Measurements from ENCODE around the gene CGNL1.

CGNL1 gene, protein sequence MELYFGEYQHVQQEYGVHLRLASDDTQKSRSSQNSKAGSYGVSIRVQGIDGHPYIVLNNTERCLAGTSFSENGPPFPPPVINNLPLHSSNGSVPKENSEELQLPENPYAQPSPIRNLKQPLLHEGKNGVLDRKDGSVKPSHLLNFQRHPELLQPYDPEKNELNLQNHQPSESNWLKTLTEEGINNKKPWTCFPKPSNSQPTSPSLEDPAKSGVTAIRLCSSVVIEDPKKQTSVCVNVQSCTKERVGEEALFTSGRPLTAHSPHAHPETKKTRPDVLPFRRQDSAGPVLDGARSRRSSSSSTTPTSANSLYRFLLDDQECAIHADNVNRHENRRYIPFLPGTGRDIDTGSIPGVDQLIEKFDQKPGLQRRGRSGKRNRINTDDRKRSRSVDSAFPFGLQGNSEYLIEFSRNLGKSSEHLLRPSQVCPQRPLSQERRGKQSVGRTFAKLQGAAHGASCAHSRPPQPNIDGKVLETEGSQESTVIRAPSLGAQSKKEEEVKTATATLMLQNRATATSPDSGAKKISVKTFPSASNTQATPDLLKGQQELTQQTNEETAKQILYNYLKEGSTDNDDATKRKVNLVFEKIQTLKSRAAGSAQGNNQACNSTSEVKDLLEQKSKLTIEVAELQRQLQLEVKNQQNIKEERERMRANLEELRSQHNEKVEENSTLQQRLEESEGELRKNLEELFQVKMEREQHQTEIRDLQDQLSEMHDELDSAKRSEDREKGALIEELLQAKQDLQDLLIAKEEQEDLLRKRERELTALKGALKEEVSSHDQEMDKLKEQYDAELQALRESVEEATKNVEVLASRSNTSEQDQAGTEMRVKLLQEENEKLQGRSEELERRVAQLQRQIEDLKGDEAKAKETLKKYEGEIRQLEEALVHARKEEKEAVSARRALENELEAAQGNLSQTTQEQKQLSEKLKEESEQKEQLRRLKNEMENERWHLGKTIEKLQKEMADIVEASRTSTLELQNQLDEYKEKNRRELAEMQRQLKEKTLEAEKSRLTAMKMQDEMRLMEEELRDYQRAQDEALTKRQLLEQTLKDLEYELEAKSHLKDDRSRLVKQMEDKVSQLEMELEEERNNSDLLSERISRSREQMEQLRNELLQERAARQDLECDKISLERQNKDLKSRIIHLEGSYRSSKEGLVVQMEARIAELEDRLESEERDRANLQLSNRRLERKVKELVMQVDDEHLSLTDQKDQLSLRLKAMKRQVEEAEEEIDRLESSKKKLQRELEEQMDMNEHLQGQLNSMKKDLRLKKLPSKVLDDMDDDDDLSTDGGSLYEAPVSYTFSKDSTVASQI

DNA sequence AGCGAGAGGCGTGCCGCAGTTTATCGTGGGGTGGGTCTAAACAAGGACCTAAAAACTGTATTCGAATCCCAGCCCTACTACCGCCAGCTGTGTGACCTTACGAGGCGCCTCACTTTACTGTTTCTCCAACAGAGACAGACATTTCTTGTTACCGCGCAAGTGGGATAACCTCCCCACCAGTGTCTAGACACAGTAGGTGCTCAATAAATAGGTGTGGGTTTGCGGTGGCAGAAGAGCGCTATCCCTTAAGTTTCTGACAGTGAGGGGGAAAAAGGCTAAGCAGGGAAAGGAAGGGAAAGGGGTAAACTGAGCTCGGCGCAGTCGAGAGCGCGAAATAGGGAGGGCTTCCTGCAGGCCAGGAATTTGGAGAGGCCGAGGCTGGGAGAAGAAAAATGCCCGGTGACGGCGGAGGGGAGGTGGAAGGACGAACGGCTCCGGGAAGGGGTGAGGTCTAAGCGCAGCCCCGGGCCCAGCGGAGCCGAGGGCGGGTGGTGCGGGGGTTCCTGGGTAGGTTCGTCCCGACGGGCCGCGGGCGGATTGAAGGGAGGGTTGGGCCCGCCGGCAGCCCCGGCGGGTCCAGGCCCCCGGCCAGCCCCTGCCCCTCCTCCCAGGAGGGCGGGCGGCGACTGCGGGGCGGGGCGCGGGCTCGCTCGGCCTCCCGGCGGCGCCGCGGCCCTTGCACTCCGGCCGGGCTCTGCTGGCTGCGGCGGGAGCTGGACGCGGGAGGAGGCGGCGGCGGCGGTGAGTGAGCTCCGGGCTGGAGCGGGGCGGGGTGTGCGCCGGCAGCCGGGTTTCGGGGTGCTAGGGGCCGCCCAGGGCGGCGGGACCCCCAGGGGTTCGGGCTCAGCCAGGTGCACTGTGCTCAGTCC lies at the start of gene CGNL1:
CGNL1 (plus strand) TSS at position 679 of the 869 bp plus-strand sequence. CDS start 61,495 bp downstream, outside the sequence.
- peak; percentile 88 for DNase-seq (ENCODE audit: low spot score)

DNA sequence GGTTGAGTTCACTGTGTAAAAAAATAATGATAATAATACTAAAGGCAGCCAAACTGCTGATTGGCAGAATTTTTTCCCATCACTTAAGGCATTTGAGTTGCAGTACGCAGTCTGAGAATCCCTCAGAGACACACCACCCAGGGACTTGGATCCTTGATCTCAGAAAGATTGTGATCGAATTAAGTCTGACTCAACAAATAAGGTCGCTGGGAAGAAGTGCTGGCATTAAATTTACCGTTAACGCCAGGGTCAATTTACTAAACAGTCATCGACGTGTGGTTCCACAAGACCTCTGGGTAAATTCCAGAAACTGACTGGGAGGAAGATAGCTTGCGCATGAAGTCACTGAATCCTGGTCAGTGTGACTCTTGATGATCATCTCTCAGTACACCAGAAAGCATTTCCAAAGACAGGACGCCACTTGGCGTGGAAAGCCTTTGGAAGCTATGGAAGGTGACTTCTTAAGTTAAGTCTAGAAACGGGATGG lies 48.3 kb upstream of the CGNL1 start:
- peak; percentile 76 for DNase-seq (ENCODE audit: low spot score)

DNA sequence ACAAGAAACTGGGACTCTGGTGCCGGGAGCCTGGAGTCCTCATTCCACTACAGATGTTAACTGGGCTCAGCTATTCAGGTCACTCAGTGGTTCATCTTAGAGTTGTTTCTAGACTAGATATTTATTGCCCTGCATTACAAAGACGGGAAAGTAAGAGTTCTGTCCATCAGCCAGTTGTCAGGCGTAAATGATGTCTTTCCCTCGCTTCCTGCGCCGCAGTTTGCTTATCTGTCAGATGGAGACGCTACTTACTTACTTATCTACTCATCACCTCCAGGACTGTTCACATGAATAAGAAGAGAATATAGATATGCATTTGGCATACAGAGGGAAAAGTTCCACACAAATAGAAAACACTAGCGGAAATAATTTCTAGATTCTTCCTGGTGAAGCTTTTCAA lies 47.8 kb upstream of the CGNL1 start:
- DNase-seq (ENCODE audit: low spot score) = no peak

DNA sequence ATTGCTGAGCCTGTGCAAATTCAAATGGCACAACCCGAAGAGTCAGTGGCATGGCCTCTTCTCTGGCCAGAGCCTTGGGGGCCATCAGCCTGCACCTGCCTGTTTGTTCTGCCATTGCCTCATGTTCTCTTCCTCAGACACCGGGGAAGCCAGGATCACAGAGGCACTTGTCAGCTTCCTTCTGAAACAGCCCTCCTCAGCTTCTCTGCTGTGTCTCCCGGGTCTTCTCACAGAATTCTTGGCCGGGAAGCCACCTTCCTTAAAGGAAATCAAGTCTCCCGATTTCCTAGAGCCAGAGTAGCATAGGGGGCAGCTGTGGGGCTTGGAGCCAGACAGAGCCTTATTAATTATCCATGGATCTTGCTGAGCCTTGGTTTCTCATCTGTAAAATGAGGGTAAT lies 47.4 kb upstream of the CGNL1 start:
- DNase-seq (ENCODE audit: low spot score) = no peak

DNA sequence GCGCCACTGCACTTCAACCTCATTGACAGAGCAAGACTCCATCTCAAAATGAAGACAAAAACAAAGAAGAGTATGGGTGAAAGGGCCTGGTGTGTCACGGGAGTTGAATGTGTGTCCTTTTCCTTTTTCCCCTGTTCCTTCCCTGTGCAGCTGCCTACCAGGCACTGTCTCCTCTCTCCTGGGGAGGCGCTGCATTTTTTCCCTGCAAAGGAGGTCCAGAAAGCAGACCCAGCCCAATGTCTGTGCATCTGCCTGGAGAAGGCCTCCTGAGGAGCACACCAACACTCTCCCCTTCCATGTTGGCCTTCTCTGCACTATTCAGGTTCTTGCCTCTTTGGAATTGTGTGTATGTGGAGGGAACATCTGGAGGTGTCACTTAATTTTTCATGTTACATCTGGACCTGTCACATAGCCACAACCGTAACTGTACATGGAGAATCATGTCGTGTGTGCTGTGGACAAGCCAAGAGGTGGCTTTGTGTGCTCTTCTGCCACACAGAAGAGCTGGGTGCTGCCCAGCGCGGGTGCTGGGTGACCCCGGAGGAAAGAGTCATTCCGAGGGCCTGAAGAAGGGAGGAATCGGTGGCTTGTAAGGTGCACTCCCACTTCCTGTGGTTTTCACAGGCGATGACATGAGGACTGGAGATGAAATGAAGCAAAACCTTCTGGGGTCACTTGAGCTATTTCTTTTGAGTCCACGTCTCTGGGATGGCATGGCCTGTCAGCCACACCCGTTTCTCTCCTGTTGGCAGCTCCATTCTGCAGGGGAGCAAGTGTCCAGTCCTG lies 46.5 kb upstream of the CGNL1 start:
- no peak for DNase-seq (ENCODE audit: low spot score)

DNA sequence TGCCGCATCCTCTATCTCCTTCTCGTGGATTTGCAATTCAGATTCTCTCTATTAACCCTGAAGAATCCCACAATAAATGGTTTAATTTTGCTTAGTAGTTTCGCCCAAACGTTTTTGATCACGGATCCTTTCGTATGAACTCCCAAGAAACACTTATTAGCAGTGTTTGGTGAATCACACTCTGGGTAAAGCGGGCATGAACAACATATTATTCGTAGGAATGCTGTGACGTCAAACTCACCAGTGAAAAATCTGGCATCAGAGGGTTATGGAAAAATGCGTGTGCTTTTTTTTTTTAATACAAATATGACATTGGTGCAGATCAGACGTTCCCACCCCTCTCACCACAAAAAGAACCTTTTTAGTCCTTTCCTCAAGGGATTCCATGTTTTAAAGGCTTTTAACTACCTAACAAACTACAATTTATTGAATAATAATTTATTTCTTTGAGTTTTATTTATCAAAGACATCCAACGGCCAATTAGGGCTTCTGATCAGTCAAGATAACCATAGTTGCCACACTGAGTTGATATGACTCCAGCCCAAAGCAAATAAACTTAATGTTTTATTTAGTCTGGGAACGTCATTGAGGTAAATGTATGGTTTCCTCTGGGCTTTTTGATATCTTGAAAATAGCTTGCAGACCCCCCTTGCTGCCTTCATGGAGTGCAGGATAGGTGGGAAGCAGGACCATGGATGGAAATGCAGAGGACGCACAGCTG lies 45.5 kb upstream of the CGNL1 start:
- DNase-seq (ENCODE audit: low spot score) = no peak

DNA sequence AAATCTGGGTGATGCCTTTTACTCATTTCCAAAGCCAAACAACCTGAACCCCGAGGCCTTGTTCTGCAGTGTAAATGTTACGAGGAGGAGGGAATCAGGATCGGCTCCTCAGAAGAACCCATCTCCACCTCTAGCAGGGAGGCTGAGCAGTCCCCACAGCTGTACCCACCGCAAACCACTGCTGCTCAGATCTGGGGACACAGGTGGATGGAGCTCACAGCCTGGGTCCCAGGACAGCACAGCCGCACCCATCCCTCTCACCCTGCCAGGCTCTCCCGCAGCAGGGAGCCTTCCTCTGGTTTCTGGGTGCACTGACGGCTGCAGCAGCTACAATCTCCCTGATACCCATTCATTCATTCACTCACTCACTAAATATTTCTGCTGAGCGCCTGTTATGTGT lies 44.0 kb upstream of the CGNL1 start:
- no peak for DNase-seq (ENCODE audit: low spot score)

DNA sequence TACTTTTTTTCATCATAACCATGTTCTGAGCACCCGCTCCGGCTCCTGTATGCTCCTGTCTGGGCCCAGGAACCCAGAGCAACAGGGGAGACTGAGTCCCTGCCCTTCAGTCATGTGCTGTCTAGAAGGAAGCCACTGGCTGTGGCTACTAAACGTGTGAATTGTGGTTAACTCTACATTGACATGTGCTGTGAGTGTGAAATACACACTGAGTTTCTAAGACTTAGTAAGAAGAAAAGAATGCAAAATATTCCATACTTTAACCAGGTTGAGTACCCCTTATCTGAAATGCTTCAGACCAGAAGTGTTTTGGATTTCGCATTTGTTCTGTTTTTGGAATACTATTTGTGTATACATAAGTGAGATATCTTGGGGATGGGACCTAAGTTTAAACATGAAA lies 42.8 kb upstream of the CGNL1 start:
- no peak for DNase-seq (ENCODE audit: low spot score)

DNA sequence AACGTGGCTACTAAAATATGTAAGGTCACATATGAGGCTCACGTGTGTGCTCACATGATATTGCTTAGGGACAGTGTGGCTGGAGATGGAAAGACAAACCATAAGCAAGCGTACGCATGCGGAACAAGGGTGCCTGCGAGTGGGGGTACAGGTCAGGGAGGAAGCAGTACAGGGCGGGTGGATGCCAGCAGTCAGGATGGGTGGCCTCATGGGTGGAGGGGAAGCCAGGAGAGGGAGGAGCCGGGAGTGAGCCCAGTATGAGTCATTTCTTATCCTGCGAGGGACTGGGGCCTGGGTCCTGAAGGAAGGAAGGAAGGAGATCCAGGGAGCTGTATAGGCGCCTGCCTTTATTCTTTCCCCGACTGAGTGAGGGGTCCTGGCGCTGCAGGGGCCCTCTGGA lies 42.0 kb upstream of the CGNL1 start:
- peak; percentile 38 for DNase-seq (ENCODE audit: low spot score)

DNA sequence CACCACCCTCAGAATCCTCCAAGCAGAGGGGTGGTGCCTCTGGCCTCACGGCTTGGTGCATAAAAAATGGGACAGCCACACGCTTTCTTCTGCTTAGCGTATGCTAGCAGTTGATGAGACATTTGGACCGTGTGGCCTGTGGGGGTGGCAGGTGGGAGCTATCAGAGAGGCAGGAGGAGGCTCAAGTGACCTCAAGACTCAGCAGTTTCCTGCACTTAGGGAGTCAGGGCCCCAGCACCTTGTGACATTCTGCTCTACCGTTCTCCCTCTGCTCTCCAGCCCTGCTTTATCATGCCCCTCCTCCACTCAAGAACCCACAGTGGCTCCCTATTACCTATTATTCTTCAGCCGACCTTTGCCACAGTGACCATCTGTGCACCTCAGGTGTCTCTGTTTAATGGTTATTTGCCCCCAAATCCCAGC lies 41.0 kb upstream of the CGNL1 start:
- no peak for DNase-seq (ENCODE audit: low spot score)

DNA sequence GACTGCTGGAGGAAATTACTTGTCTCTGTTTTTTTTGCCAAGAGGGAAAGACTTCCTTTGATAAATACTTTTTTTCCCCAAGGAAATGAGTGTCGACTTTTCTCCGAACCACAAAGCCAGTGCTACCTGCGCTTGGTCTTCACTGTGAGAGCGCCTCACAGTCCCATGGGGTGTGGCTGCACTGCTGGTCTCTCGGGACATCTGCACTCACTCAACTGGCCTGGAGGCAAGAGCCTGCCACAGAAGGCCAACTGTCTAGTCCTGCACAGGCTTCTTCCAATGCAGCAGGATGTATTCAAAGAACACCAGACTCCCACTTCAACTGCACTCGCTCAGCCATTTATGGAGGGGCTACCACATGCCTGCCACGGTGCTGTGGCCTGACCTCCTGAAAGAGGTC lies 40.6 kb upstream of the CGNL1 start:
- no peak for DNase-seq (ENCODE audit: low spot score)

DNA sequence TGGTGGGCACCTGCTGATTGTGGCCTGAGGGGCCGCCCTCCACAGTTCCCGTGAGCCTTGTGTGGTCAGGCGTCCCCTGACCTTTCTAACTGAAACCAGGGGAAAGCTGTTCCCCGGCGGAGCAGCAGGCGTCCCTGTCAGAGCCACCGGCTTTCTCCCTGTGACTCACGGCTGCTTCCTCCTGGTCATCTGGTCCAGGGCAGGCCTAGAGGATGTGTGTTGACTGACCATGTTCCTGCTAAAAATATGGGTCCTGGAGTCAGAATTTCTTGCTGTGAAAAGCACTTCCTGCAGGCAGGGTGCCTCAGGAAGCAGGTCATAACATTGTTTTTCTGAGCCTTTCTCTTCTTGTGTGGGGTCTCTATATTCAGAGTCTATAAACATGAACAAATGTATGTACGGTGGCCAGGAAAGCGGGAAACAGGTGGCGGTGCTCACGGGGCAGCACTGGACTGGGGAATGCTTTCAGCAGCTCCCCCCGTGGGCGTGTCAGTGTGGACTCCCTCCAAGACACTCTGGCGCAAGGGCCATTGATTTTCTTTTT lies 38.4 kb upstream of the CGNL1 start:
- DNase-seq (ENCODE audit: low spot score) = peak; percentile 82

DNA sequence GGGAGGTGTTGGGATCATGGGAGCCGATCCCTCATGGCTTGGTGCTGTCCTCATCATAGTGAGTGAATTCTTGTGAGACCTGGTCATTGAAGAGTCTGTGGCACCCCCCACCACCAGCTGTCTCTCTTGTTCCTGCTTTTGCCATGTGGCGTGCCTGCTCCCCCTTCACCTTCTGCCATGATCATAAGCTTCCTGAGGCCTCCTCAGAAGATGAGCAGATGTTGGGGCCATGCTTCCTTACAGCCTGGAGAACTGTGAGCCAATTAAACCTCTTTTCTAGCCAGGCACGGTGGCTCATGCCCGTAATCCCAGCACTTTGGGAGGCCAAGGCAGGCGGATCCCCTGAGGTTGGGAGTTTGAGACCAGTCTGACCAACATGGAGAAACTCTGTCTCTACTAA lies 37.0 kb upstream of the CGNL1 start:
- no peak for DNase-seq (ENCODE audit: low spot score)

DNA sequence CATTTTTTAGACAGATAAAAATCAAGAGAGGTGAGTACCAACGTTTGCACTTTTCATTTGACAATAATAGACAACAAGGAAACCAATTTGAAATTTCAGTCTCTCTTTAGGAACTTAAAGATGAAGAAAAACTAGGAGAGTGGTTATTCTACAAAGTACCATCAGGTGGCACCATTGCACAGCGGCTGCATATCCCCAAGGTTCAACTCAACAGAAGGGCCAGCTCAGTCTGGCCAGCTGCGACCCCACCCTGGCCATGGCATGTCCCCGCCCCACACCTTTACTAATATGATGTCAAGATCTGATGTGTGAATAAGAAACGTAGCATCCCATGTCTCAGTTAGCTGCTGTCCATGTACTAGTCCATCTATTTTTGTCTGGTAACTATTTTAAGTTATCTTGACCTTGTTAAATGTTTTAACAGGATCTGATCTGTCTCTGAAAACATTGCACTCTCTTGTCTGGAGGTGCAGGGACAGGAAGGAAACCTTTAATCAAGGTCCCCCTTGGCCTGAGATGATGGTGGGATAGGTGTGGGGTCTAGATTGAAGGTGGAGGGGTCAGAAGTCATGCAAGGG lies 35.5 kb upstream of the CGNL1 start:
- DNase-seq (ENCODE audit: low spot score) = peak; percentile 68

DNA sequence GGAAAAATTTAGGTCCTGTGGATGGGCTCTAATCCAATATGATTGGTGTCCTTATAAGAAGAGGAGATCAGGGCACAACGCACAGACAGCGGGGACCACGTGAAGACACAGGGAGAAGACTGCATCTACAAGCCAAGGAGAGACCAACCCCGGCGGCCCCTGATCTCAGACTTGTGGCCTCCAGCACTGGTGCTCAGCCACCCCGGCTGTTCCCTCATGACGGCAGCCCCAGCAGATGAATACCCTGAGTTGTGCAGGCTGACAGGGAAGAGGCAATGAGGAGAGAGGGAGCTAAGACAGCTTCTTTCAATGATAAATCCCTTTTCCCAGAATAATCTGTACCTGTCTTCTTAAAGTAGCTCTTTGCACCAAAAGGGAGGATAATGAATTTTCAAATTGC lies 33.3 kb upstream of the CGNL1 start:
- no peak for DNase-seq (ENCODE audit: low spot score)

DNA sequence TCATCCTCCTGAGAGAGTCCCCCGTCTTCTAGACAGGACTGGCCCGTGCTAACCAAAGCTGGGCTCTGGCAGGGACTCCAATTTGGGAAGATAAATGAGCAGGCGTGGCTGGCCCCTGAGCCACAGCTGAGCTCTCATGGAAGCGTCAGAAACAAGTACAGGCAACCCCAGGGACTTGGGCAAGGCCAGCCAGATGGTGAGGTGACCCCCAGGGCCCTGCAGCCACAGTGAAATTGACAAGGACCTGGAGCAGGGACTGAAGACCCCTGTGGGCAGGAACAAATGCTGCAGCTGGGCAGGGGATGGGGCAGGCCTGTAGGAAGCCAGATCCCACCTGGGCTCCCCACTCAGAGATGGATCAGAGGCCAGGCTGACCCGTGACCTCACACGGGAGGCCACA lies 32.8 kb upstream of the CGNL1 start:
- no peak for DNase-seq (ENCODE audit: low spot score)

DNA sequence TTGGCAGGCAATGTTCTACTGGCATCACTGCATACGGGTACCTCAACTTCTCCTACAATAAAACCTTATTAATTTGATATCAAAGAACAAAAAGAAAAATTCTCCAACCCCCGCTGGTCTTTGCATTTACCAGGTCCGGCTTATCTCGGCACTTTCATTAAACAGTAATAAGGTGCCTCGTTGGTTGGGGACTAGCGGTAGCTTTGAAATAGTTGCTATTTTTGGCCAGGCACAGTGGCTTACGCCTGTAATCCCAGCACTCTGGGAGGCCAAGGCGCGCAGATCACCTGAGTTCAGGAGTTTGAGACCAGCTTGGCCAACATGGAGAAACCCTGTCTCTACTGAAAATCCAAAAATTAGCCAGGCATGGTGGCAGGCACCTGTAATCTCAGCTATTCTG lies 32.0 kb upstream of the CGNL1 start:
- no peak for DNase-seq (ENCODE audit: low spot score)

DNA sequence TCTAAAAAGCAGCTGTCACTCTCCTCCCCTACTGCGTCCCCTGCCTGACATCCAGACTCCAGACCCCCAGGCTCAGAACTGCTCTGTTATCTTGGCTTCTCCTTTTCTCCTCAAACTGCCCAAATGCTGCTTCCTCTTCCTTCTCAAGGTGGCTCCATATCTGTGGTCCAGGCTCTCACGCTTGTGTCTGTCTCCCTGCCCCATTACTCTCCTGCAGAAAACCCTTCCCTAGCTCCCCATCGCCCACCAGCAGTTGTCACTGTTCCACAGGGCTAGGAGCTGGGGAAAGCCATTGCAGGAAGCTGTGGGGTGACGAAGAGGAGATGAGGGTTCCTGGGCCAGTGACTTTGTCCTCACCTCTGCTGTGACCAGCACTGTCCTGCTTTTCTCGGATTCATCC lies 30.7 kb upstream of the CGNL1 start:
- no peak for DNase-seq (ENCODE audit: low spot score)

DNA sequence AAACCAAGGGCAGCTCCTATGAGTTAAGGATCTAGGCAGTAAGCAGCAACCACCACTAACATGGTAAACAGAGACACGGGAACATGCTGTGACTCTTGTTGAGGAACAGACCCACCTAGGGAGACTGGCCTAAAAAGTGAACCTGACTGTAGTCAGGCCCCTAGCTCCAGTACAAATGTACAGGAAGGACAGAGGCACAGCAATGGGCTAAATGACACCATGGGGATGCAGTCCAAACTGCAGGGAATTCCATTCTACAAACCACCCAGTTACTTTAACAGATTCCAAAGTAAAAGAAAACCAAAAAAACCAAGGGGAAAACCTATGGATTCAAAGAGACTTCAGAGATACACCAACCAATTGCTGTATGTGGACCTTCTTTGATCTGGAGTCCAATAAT lies 28.2 kb upstream of the CGNL1 start:
- no peak for DNase-seq (ENCODE audit: low spot score)

Measured in AG20443 (cell line).